Measurements from ENCODE around the gene FLYWCH1.

GRCh38 chr16:2904922-2905240, 6.8 kb upstream of the FLYWCH1 start:
- TF ChIP-seq EP300 (IDR thresholded peaks at IDR 0.05; ENCODE audit: borderline replicate concordance in 1 of 2, low read depth in 2 of 2, low read length in 2 of 2) (no peak), EZH2 (IDR thresholded peaks at IDR 0.05; ENCODE audit: low read depth, low read length, severe bottlenecking) (no peak)

All from H1 (cell line).